Sigmoid colon (tissue), 4 donors: ENCODE data around the gene CLMN.

Experiments used
- POLR2A ChIP-seq, 2 donors: fragments of 450-650 bp; IDR thresholded peaks; one replicate each; pipeline ENCODE4 v1.6.1; 2016; ENCODE audit warnings: antibody characterized with exemption in 2 of 2, mild to moderate bottlenecking in 2 of 2, moderate library complexity in 2 of 2
- POLR2AphosphoS5 ChIP-seq, 4 donors: sonication (generic); formaldehyde crosslinking; IDR thresholded peaks; one replicate each; pipeline ENCODE4 v1.6.1; 2017; ENCODE audit warnings: antibody characterized with exemption in 4 of 4
- TF ChIP-seq, protein P1 (sequence below), 4 experiments: fragments of 450-650 bp in 3 of 4; fragments of 200-600 bp in 1 of 4; IDR thresholded peaks; one replicate each; pipeline ENCODE4 v1.5.1; 2016 to 2019; ENCODE audit warnings: antibody characterized with exemption in 4 of 4, mild to moderate bottlenecking in 3 of 4, moderate library complexity in 2 of 4

DNA sequence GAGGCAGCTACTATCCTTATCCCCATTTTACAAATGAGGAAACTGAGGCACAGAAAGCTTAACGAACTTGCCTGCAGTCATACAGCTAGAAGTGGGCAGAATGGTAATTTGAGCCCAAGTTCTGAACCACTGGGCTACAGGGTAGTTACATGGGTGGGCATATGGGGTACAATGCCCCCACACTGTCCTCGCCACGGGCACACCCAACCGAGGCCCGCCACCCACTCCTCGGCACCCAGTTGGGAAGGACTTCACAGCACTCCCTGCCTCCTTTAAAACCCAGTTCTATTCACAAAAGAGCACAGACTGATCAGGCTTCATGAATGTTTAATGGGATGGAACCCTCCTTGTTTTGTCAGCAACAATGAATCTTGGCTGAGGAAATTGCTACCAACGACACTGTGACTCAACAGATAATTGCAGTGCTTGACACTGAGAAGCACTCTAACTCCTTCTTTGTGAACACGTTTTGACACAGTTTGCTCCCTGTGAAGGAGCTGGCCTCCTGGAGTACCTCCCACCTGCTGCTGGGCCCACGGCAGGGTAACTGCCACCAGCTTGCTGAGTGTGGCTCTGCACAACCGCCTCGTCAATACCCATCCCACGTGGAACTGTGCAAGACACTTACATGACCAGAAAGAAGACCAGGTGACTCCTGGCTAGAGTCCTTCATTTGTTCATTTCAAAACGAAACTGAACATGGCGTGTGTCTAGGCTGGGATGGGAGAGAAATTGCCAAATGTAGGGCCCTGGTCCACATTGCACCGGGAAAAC is 63.5 kb downstream of the CLMN start:
- TF ChIP-seq, protein P1, sequence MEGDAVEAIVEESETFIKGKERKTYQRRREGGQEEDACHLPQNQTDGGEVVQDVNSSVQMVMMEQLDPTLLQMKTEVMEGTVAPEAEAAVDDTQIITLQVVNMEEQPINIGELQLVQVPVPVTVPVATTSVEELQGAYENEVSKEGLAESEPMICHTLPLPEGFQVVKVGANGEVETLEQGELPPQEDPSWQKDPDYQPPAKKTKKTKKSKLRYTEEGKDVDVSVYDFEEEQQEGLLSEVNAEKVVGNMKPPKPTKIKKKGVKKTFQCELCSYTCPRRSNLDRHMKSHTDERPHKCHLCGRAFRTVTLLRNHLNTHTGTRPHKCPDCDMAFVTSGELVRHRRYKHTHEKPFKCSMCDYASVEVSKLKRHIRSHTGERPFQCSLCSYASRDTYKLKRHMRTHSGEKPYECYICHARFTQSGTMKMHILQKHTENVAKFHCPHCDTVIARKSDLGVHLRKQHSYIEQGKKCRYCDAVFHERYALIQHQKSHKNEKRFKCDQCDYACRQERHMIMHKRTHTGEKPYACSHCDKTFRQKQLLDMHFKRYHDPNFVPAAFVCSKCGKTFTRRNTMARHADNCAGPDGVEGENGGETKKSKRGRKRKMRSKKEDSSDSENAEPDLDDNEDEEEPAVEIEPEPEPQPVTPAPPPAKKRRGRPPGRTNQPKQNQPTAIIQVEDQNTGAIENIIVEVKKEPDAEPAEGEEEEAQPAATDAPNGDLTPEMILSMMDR (IDR thresholded peaks at IDR 0.05): no peak
- TF ChIP-seq POLR2A (IDR thresholded peaks at IDR 0.05): no peak
- TF ChIP-seq POLR2AphosphoS5 (IDR thresholded peaks at IDR 0.05): no peak
